ENCODE results near the gene EXOG. TPM values are rescaled to one million over a fixed set of nuclear protein-coding genes. Genes with fewer than 3 reads are reported as not detected.

EXOG gene
- total RNA-seq, 1 donor from 2014 or later: 8.8 TPM

GRCh38 chr3:38454178-38454883, 41.8 kb upstream of the EXOG start:
- no peaks in the 10 kb centered on the region for H3K9me3 ChIP-seq
- no peaks in the 10 kb centered on the region for H3K27me3 ChIP-seq
- intact Hi-C loops (cut with DNase I): loop anchor here (10.0 kb wide), 1 partner anchor 320 kb away; the partner anchor contains the start of genes ACAA1 and MYD88
- TF ChIP-seq POLR2AphosphoS5 (IDR thresholded peaks at IDR 0.05; ENCODE audit: insufficient read depth in 1 of 2, low read depth in 1 of 2): no peak
- no peak for TF ChIP-seq CTCF (IDR thresholded peaks at IDR 0.05)
- TF ChIP-seq POLR2A (IDR thresholded peaks at IDR 0.05): no peak
- H3K27ac ChIP-seq: peak overlapping the region; percentile 86
- no peaks in the 10 kb centered on the region for H3K36me3 ChIP-seq
- H3K4me3 ChIP-seq: peak overlapping the region; percentile 80 to 92
- DNase-seq (ENCODE audit: extremely low spot score in 2 of 2): no peak
- H3K4me1 ChIP-seq: peaks cover 49% of the 10 kb centered on the region

GRCh38 chr3:38454884-38455638, 41.1 kb upstream of the EXOG start:
- intact Hi-C loops (cut with DNase I): loop anchor here (10.0 kb wide), 1 partner anchor 320 kb away; the partner anchor contains the start of genes ACAA1 and MYD88
- DNase-seq (ENCODE audit: extremely low spot score in 2 of 2): no peak
- peaks cover 56% of the 10 kb centered on the region for H3K4me1 ChIP-seq
- peak overlapping the region; percentile 86 for H3K27ac ChIP-seq
- H3K27me3 ChIP-seq: no peaks in the 10 kb centered on the region
- no peaks in the 10 kb centered on the region for H3K36me3 ChIP-seq
- TF ChIP-seq POLR2AphosphoS5 (IDR thresholded peaks at IDR 0.05; ENCODE audit: insufficient read depth in 1 of 2, low read depth in 1 of 2) (peak in 1 of 2 donors; percentile 78), POLR2A (IDR thresholded peaks at IDR 0.05) (peak in 1 of 2 donors; percentile 18), CTCF (IDR thresholded peaks at IDR 0.05) (no peak)
- H3K9me3 ChIP-seq: no peaks in the 10 kb centered on the region
- H3K4me3 ChIP-seq: peak overlapping the region; percentile 80 to 92

GRCh38 chr3:38455639-38456430, 40.3 kb upstream of the EXOG start:
- no peaks in the 10 kb centered on the region for H3K36me3 ChIP-seq
- TF ChIP-seq POLR2A (IDR thresholded peaks at IDR 0.05): no peak
- no peak for TF ChIP-seq CTCF (IDR thresholded peaks at IDR 0.05)
- no peak for TF ChIP-seq POLR2AphosphoS5 (IDR thresholded peaks at IDR 0.05; ENCODE audit: insufficient read depth in 1 of 2, low read depth in 1 of 2)
- peak overlapping the region; percentile 80 to 92 for H3K4me3 ChIP-seq
- H3K27ac ChIP-seq: peak overlapping the region; percentile 86
- H3K27me3 ChIP-seq: no peaks in the 10 kb centered on the region
- H3K4me1 ChIP-seq: peaks cover 64% of the 10 kb centered on the region
- H3K9me3 ChIP-seq: no peaks in the 10 kb centered on the region
- DNase-seq (ENCODE audit: extremely low spot score in 2 of 2): no peak
- intact Hi-C loops (cut with DNase I): loop anchor here (10.0 kb wide), 1 partner anchor 321 kb away; the partner anchor contains the start of genes ACAA1 and MYD88

- no peak overlapping the region for H3K27ac ChIP-seq
- no peak for DNase-seq (ENCODE audit: extremely low spot score in 2 of 2)
Observed at GRCh38 chr3:38457111-38458003, 38.8 kb upstream of the EXOG start.

More at GRCh38 chr3:38457111-38458003, 38.8 kb upstream of the EXOG start:
- TF ChIP-seq POLR2A (IDR thresholded peaks at IDR 0.05): no peak
- no peak for TF ChIP-seq CTCF (IDR thresholded peaks at IDR 0.05)
- no peak for TF ChIP-seq POLR2AphosphoS5 (IDR thresholded peaks at IDR 0.05; ENCODE audit: insufficient read depth in 1 of 2, low read depth in 1 of 2)
- Histone ChIP-seq H3K4me3 (no peak overlapping the region), H3K27me3 (no peaks in the 10 kb centered on the region), H3K4me1 (peaks cover 71% of the 10 kb centered on the region), H3K36me3 (no peaks in the 10 kb centered on the region), H3K9me3 (no peaks in the 10 kb centered on the region)
- intact Hi-C loops (cut with DNase I): loop anchor here (10.0 kb wide), 1 partner anchor 323 kb away; the partner anchor contains the start of genes ACAA1 and MYD88
